Peyer's patch (tissue), 4 donors: Measurements from ENCODE around the gene FNBP1. TPM values are rescaled to one million over a fixed set of nuclear protein-coding genes. Genes with fewer than 3 reads are reported as not detected.

Experiments used
- DNase-seq, 3 donors: peaks; one replicate each; pipeline ENCODE4 v3.0.0-alpha.2; 2017 to 2019
- H3K27ac ChIP-seq, 4 donors: fragments of 200-600 bp; sonication (generic); one replicate each; pipeline ENCODE4 v1.5.1; 2016 to 2019
- H3K27me3 ChIP-seq, 2 donors: fragments of 200-600 bp; sonication (generic); one replicate each; pipeline ENCODE4 v1.5.1; 2019
- H3K36me3 ChIP-seq, 3 donors: fragments of 200-600 bp; sonication (generic); one replicate each; pipeline ENCODE4 v1.5.1; 2016 to 2019
- H3K4me1 ChIP-seq, 4 donors: fragments of 200-600 bp; sonication (generic); one replicate each; pipeline ENCODE4 v1.5.1; 2016 to 2019
- H3K4me3 ChIP-seq, 4 donors: fragments of 200-600 bp; sonication (generic); 1 replicate in 3 of 4; 2 replicates in 1 of 4; pipeline ENCODE4 v1.5.1; 2016 to 2019; ENCODE audit warnings: mild to moderate bottlenecking in 1 of 4
- H3K9me3 ChIP-seq, 4 donors: fragments of 200-600 bp; sonication (generic); one replicate each; pipeline ENCODE4 v1.5.1; 2016 to 2019; ENCODE audit warnings: mild to moderate bottlenecking in 1 of 4
- CTCF ChIP-seq, 6 experiments: fragments of 450-650 bp in 4 of 6; fragments of 200-600 bp in 2 of 6; sonication (generic) in 1 of 6; IDR thresholded peaks; one replicate each; pipeline ENCODE4 v1.5.1; 2017 to 2019; ENCODE audit warnings: antibody characterized with exemption in 6 of 6, mild to moderate bottlenecking in 3 of 6, moderate library complexity in 1 of 6
- POLR2A ChIP-seq, 2 donors: fragments of 450-650 bp; IDR thresholded peaks; one replicate each; pipeline ENCODE4 v1.5.1; 2017; ENCODE audit warnings: antibody characterized with exemption in 2 of 2, mild to moderate bottlenecking in 2 of 2, moderate library complexity in 2 of 2
- total RNA-seq, 4 donors: library from RNA; depleted of rRNA; stranded (reverse); fragments of >200 nt; gene quantifications; one replicate each; pipeline ENCODE4 v1.1.0, GENCODE V29; 2016

The FNBP1 gene
- total RNA-seq, 4 donors from 2014 or later = 9.8 to 163 (median 22.2) TPM

GRCh38 chr9:130060296-130060695, 17.3 kb upstream of the FNBP1 start:
- no peak overlapping the region for H3K4me3 ChIP-seq
- H3K36me3 ChIP-seq = peaks cover 0 to 3% (median 0%) of the 10 kb centered on the region in 3 donors
- H3K27me3 ChIP-seq = no peaks in the 10 kb centered on the region
- DNase-seq = no peak
- no peaks in the 10 kb centered on the region for H3K4me1 ChIP-seq
- H3K27ac ChIP-seq = no peak overlapping the region
- TF ChIP-seq CTCF (IDR thresholded peaks at IDR 0.05) = no peak
- TF ChIP-seq POLR2A (IDR thresholded peaks at IDR 0.05) = no peak
- H3K9me3 ChIP-seq = no peaks in the 10 kb centered on the region

- H3K27me3 ChIP-seq = no peaks in the 10 kb centered on the region
- no peaks in the 10 kb centered on the region for H3K36me3 ChIP-seq
- no peak overlapping the region for H3K27ac ChIP-seq
- H3K9me3 ChIP-seq = no peaks in the 10 kb centered on the region
- TF ChIP-seq CTCF (IDR thresholded peaks at IDR 0.05) (no peak), POLR2A (IDR thresholded peaks at IDR 0.05) (no peak)
- H3K4me1 ChIP-seq = peaks cover 0 to 7% (median 3%) of the 10 kb centered on the region in 4 donors
- DNase-seq = no peak
- H3K4me3 ChIP-seq = no peak overlapping the region
Measured at GRCh38 chr9:130058887-130059286, 15.9 kb upstream of the FNBP1 start.

- Histone ChIP-seq H3K4me1 (peaks cover 0 to 7% (median 3%) of the 10 kb centered on the region in 4 donors), H3K27me3 (no peaks in the 10 kb centered on the region), H3K4me3 (no peak overlapping the region), H3K27ac (no peak overlapping the region), H3K36me3 (no peaks in the 10 kb centered on the region), H3K9me3 (no peaks in the 10 kb centered on the region)
- DNase-seq = no peak
- TF ChIP-seq POLR2A (IDR thresholded peaks at IDR 0.05) (no peak), CTCF (IDR thresholded peaks at IDR 0.05) (peak in 4 of 6 experiments; percentile 5 to 26 (median 20))
Measured at GRCh38 chr9:130058154-130058553, 15.2 kb upstream of the FNBP1 start.

- DNase-seq = no peak
- Histone ChIP-seq H3K27ac (peak overlapping the region in 1 of 4 donors; percentile 80), H3K4me3 (peak overlapping the region; percentile 80 to 91 (median 88)), H3K4me1 (peaks cover 0 to 17% (median 6%) of the 10 kb centered on the region in 4 donors), H3K27me3 (no peaks in the 10 kb centered on the region), H3K9me3 (no peaks in the 10 kb centered on the region), H3K36me3 (no peaks in the 10 kb centered on the region)
- no peak for TF ChIP-seq POLR2A (IDR thresholded peaks at IDR 0.05)
- TF ChIP-seq CTCF (IDR thresholded peaks at IDR 0.05) = no peak
Measured at GRCh38 chr9:130054820-130055219, 11.8 kb upstream of the FNBP1 start.

GRCh38 chr9:130054325-130054786, 11.4 kb upstream of the FNBP1 start:
- H3K36me3 ChIP-seq = no peaks in the 10 kb centered on the region
- H3K4me1 ChIP-seq = peaks cover 0 to 17% (median 6%) of the 10 kb centered on the region in 4 donors
- TF ChIP-seq CTCF (IDR thresholded peaks at IDR 0.05) = no peak
- no peak for TF ChIP-seq POLR2A (IDR thresholded peaks at IDR 0.05)
- no peak for DNase-seq
- H3K9me3 ChIP-seq = no peaks in the 10 kb centered on the region
- peak overlapping the region; percentile 80 to 90 (median 87) for H3K27ac ChIP-seq
- H3K27me3 ChIP-seq = no peaks in the 10 kb centered on the region
- H3K4me3 ChIP-seq = peak overlapping the region; percentile 80 to 91 (median 88)
